ENCODE data around the gene MTCL1. TPM values are rescaled to one million over a fixed set of nuclear protein-coding genes. Genes with fewer than 3 reads are reported as not detected.

MTCL1 gene
- total and polyA plus RNA-seq, 2 of the 8 experiments (the other 6 are each of a cell fraction or from before 2014, with no cell fraction given), result 16.6 to 60.8 TPM

- no peak overlapping the region for H3K23ac ChIP-seq (ENCODE audit: insufficient read length)
- H3K27ac ChIP-seq (ENCODE audit: low read depth, low read length), result no peak overlapping the region
- ChIA-PET POLR2A (ENCODE audit: partially characterized antibody) (interaction anchor here (0.7 to 1.8 kb wide), 4 partner anchors 9 to 62 kb away, joined by 3 to 8 read pairs (median 3); no protein-coding TSS in a partner anchor), CTCF (ENCODE audit: partially characterized antibody) (interaction anchor here (0.6 to 2.7 kb wide), 8 partner anchors 8 to 271 kb away, joined by 3 to 9 read pairs (median 4); no protein-coding TSS in a partner anchor)
- no peak overlapping the region for H4K8ac ChIP-seq (ENCODE audit: extremely low read depth, insufficient read depth, low read length)
- H2BK12ac ChIP-seq (ENCODE audit: low read depth, low read length), result peak overlapping the region; percentile 62; the same call in 1 of the 2 replicates
- H4K20me1 ChIP-seq (replicated peaks in 1 of 2; ENCODE audit: control insufficient read depth in 1 of 2, insufficient read depth in 2 of 2, low read length in 2 of 2), result peaks cover 0 to 3% of the 10 kb centered on the region in 2 experiments
- no peak overlapping the region for H4K5ac ChIP-seq (ENCODE audit: insufficient read length, low read depth, low read length)
- DNase-seq (ENCODE audit: low read depth in 1 of 2, low spot score in 2 of 2) (peak; percentile 50 to 74), FAIRE-seq (peak; percentile 55)
- H2BK20ac ChIP-seq (ENCODE audit: low read length), result peak overlapping the region; percentile 5; the same call in 1 of the 2 replicates
- peaks cover 3 to 35% (median 5%) of the 10 kb centered on the region in 4 experiments; a peak in 4 of 8 replicates for H3K36me3 ChIP-seq (ENCODE audit: control insufficient read depth in 2 of 4, insufficient read depth in 4 of 4, low read length in 3 of 4)
- peak overlapping the region; percentile 49 to 64 for H3K4me2 ChIP-seq (ENCODE audit: insufficient read depth in 1 of 2, low read depth in 2 of 2, low read length in 2 of 2)
- peak overlapping the region; percentile 44 for H2BK120ac ChIP-seq (replicated peaks; ENCODE audit: low read depth, low read length)
- H2BK15ac ChIP-seq (ENCODE audit: low read length), result peak overlapping the region; percentile 12; the same call in 1 of the 2 replicates
- H2BK5ac ChIP-seq (ENCODE audit: low read depth, low read length), result peak overlapping the region; percentile 76; the same call in 1 of the 2 replicates
- peak overlapping the region; percentile 69 for H4K91ac ChIP-seq (replicated peaks; ENCODE audit: insufficient read length, low read length)
- no peak overlapping the region for H3K9ac ChIP-seq (replicated peaks in 1 of 4; ENCODE audit: extremely low read depth in 1 of 4, low read depth in 3 of 4, low read length in 3 of 4)
- peaks cover 12 to 37% (median 26%) of the 10 kb centered on the region in 4 experiments; a peak in 6 of 7 replicates for H3K4me1 ChIP-seq (replicated peaks in 1 of 4; ENCODE audit: control insufficient read depth in 3 of 4, insufficient read depth in 4 of 4, low read length in 3 of 4)
- H3K18ac ChIP-seq (ENCODE audit: extremely low read depth, low read length), result peak overlapping the region; percentile 72; the same call in 1 of the 2 replicates
- H2AK5ac ChIP-seq (ENCODE audit: low read depth, low read length), result no peak overlapping the region
- no peaks in the 10 kb centered on the region for H3K23me2 ChIP-seq (ENCODE audit: low read depth, low read length)
- WGBS, 2 experiments (ENCODE audit: extremely low coverage in 1 of 2, insufficient coverage in 1 of 2, insufficient read length in 1 of 2, insufficient replicate concordance in 2 of 2, low coverage in 1 of 2, low lambda C conversion rate in 2 of 2, missing lambda C conversion rate in 1 of 2), result 38% methylated on average over 12 of the region's 13 CpGs; no CpG with 5 or more reads in 1 of the 2 experiments
- peak overlapping the region; percentile 55 for H3K4ac ChIP-seq (replicated peaks; ENCODE audit: insufficient read length, low read depth, low read length)
- peak overlapping the region; percentile 3 for H3K56ac ChIP-seq (replicated peaks; ENCODE audit: insufficient read length, low read depth, low read length)
- no peak overlapping the region for H2AFZ ChIP-seq (ENCODE audit: low read length)
- H3K79me2 ChIP-seq (ENCODE audit: control insufficient read depth in 1 of 2, insufficient read depth in 2 of 2, low read length in 2 of 2), result peaks cover 3 to 66% of the 10 kb centered on the region in 2 experiments; a peak in 3 of 4 replicates
- H3K27me3 ChIP-seq (replicated peaks in 1 of 4; ENCODE audit: control insufficient read depth in 3 of 4, extremely low read depth in 1 of 4, insufficient read depth in 3 of 4, low read length in 3 of 4), result no peaks in the 10 kb centered on the region; a peak in 1 of 7 replicates
- H3K14ac ChIP-seq (ENCODE audit: insufficient read length), result no peak overlapping the region
- 0 out of 4 replicates have a peak, but pooled peaks cover 0 to 2% of the 10 kb centered on the region in 2 experiments for H3K9me3 ChIP-seq (ENCODE audit: insufficient read depth in 2 of 2, low read depth in 1 of 2, low read length in 1 of 2)
- peak overlapping the region in 2 of 4 experiments; percentile 11 to 39; a peak in 3 of 8 replicates for H3K4me3 ChIP-seq (ENCODE audit: extremely low read depth in 1 of 4, insufficient read depth in 2 of 4, low read depth in 3 of 4, low read length in 4 of 4)
- H3K79me1 ChIP-seq (ENCODE audit: low read depth, low read length), result peaks cover 4% of the 10 kb centered on the region
- TF ChIP-seq YY1 (IDR thresholded peaks at IDR 0.05; ENCODE audit: low read depth, low read length) (peak; percentile 50; the same call in 1 of the 2 replicates), CTCF (IDR thresholded peaks at IDR 0.05; ENCODE audit: control extremely low read depth in 1 of 3, insufficient read depth in 1 of 3, low read depth in 1 of 3, low read length in 3 of 3) (peak; percentile 27 to 46 (median 30)), POU5F1 (IDR thresholded peaks at IDR 0.05; ENCODE audit: low read depth, low read length) (no peak), EP300 (IDR thresholded peaks at IDR 0.05; ENCODE audit: borderline replicate concordance in 1 of 2, low read depth in 2 of 2, low read length in 2 of 2) (peak in 1 of 2 experiments; percentile 25; a peak in 1 of 3 replicates), NANOG (IDR thresholded peaks at IDR 0.05; ENCODE audit: insufficient read depth, low read depth, low read length, poor library complexity, severe bottlenecking) (peak; percentile 8), MAFK (IDR thresholded peaks at IDR 0.05; ENCODE audit: low read depth, low read length) (no peak)
These were observed 11.8 kb downstream of the MTCL1 start for GRCh38 chr18:8717011-8717770.
